ENCODE data around the gene SLC12A2. TPM values are rescaled to one million over a fixed set of nuclear protein-coding genes. Genes with fewer than 3 reads are reported as not detected.

The SLC12A2 gene
- total and polyA plus RNA-seq, 2 experiments from 2014 or later, result 8.1 to 21.3 TPM

DNA sequence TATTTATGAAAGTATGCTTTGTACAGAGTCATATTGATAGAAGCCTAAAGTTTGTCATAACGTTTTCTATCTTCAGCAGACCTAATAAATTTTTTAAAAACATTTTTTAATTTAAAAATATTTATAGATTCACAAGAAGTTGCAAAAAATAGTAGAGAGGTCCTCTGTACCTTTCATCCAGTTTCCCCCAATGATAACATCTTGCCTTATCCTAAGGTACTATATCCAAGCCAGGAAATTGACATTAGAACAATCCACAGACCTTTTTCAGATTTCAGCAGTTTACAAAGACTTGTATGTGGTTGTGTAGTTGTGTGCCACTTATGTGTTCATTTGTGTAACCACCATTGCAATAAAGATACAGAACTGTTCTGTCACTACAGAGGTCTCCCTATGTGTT lies 88.5 kb downstream of the SLC12A2 start (continued):
- TF ChIP-seq, protein P1, sequence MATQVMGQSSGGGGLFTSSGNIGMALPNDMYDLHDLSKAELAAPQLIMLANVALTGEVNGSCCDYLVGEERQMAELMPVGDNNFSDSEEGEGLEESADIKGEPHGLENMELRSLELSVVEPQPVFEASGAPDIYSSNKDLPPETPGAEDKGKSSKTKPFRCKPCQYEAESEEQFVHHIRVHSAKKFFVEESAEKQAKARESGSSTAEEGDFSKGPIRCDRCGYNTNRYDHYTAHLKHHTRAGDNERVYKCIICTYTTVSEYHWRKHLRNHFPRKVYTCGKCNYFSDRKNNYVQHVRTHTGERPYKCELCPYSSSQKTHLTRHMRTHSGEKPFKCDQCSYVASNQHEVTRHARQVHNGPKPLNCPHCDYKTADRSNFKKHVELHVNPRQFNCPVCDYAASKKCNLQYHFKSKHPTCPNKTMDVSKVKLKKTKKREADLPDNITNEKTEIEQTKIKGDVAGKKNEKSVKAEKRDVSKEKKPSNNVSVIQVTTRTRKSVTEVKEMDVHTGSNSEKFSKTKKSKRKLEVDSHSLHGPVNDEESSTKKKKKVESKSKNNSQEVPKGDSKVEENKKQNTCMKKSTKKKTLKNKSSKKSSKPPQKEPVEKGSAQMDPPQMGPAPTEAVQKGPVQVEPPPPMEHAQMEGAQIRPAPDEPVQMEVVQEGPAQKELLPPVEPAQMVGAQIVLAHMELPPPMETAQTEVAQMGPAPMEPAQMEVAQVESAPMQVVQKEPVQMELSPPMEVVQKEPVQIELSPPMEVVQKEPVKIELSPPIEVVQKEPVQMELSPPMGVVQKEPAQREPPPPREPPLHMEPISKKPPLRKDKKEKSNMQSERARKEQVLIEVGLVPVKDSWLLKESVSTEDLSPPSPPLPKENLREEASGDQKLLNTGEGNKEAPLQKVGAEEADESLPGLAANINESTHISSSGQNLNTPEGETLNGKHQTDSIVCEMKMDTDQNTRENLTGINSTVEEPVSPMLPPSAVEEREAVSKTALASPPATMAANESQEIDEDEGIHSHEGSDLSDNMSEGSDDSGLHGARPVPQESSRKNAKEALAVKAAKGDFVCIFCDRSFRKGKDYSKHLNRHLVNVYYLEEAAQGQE (IDR thresholded peaks at IDR 0.05; ENCODE audit: unreplicated experiment), result no peak
- TF ChIP-seq EZH2 (IDR thresholded peaks at IDR 0.05; ENCODE audit: low read depth, unreplicated experiment), result no peak
- TF ChIP-seq, protein P2, sequence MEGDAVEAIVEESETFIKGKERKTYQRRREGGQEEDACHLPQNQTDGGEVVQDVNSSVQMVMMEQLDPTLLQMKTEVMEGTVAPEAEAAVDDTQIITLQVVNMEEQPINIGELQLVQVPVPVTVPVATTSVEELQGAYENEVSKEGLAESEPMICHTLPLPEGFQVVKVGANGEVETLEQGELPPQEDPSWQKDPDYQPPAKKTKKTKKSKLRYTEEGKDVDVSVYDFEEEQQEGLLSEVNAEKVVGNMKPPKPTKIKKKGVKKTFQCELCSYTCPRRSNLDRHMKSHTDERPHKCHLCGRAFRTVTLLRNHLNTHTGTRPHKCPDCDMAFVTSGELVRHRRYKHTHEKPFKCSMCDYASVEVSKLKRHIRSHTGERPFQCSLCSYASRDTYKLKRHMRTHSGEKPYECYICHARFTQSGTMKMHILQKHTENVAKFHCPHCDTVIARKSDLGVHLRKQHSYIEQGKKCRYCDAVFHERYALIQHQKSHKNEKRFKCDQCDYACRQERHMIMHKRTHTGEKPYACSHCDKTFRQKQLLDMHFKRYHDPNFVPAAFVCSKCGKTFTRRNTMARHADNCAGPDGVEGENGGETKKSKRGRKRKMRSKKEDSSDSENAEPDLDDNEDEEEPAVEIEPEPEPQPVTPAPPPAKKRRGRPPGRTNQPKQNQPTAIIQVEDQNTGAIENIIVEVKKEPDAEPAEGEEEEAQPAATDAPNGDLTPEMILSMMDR (conservative IDR thresholded peaks at IDR 0.05; ENCODE audit: low read depth in 2 of 2), result no peak
- TF ChIP-seq, protein P3, sequence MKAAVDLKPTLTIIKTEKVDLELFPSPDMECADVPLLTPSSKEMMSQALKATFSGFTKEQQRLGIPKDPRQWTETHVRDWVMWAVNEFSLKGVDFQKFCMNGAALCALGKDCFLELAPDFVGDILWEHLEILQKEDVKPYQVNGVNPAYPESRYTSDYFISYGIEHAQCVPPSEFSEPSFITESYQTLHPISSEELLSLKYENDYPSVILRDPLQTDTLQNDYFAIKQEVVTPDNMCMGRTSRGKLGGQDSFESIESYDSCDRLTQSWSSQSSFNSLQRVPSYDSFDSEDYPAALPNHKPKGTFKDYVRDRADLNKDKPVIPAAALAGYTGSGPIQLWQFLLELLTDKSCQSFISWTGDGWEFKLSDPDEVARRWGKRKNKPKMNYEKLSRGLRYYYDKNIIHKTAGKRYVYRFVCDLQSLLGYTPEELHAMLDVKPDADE (IDR thresholded peaks at IDR 0.05), result no peak

DNA sequence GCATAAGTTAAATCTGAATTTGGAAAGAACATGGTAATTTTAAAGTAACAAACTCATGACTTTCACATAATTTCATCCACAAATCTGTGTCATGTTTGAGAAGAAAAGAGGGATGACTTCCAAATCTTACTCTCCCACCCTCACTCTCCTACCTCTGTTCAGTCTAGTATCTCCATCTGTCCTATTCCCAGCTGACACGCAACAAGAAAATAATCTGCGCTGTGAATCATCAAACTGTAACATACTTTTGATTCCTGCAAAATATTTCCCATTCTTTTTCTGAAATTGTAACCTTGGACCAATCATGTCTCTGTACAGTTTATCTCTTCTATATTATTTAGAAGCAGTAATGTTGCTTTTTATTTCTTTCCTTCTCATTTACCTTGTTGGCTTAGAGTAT lies 91.4 kb downstream of the SLC12A2 start:
- Histone ChIP-seq H4K20me1 (replicated peaks; ENCODE audit: insufficient read depth) (no peaks in the 10 kb centered on the region), H3K27me3 (ENCODE audit: insufficient read depth) (no peaks in the 10 kb centered on the region), H3K4me3 (no peak overlapping the region), H3K4me2 (no peak overlapping the region), H3K36me3 (ENCODE audit: insufficient read depth) (no peaks in the 10 kb centered on the region), H3F3A (replicated peaks; ENCODE audit: low read depth) (no peaks in the 10 kb centered on the region), H3K9me2 (ENCODE audit: insufficient read depth) (no peaks in the 10 kb centered on the region), H2AFZ (no peak overlapping the region), H3K79me2 (replicated peaks; ENCODE audit: insufficient read depth) (no peaks in the 10 kb centered on the region), H3K27ac (ENCODE audit: low read depth) (no peak overlapping the region), H3K4me1 (ENCODE audit: insufficient read depth) (no peaks in the 10 kb centered on the region)
- no peak for ATAC-seq
- Mint-ChIP-seq H3K9me3 (no peaks in the 10 kb centered on the region), H3K27ac (no peak overlapping the region), H3K4me3 (no peak overlapping the region), H3K36me3 (ENCODE audit: low read depth) (peaks cover 5% of the 10 kb centered on the region; the same call in 2 of the 3 replicates), H3K27me3 (ENCODE audit: insufficient read depth, low read depth, poor library complexity) (no peaks in the 10 kb centered on the region), H3K4me1 (no peaks in the 10 kb centered on the region)
- no peak for DNase-seq (ENCODE audit: low spot score)
- TF ChIP-seq, protein P3 (IDR thresholded peaks at IDR 0.05), result no peak
- TF ChIP-seq CREB1 (CRISPR knock-in tag; IDR thresholded peaks at IDR 0.05; ENCODE audit: low read depth), result no peak
- no peak for TF ChIP-seq POLR2AphosphoS5 (IDR thresholded peaks at IDR 0.05; ENCODE audit: low read depth)
- TF ChIP-seq, protein P1 (IDR thresholded peaks at IDR 0.05; ENCODE audit: unreplicated experiment), result no peak
- TF ChIP-seq EZH2 (IDR thresholded peaks at IDR 0.05; ENCODE audit: low read depth, unreplicated experiment), result no peak
- TF ChIP-seq EZH2phosphoT487 (IDR thresholded peaks at IDR 0.05; ENCODE audit: unreplicated experiment), result no peak
- TF ChIP-seq, protein P2 (conservative IDR thresholded peaks at IDR 0.05; ENCODE audit: low read depth in 2 of 2), result no peak
- TF ChIP-seq ZNF331 (CRISPR knock-in tag; IDR thresholded peaks at IDR 0.05; ENCODE audit: low read depth), result no peak

All from GM23338 (cell line).